Adrenal gland (tissue), 5 donors: ENCODE data around the gene KCTD13.

Experiments used
- POLR2A ChIP-seq, 2 donors: fragments of 450-650 bp; IDR thresholded peaks; one replicate each; pipeline ENCODE4 v1.6.1; 2017; ENCODE audit warnings: antibody characterized with exemption in 2 of 2, mild to moderate bottlenecking in 2 of 2, moderate library complexity in 1 of 2
- TF ChIP-seq, protein P1 (sequence below), 6 experiments: fragments of 450-650 bp in 4 of 6; fragments of 200-600 bp in 2 of 6; sonication (generic) in 1 of 6; IDR thresholded peaks; 1 replicate in 5 of 6; 2 replicates in 1 of 6; pipeline versions ENCODE4 v1.5.1 to v1.8.0; 2016 to 2021; ENCODE audit warnings: antibody characterized with exemption in 6 of 6, mild to moderate bottlenecking in 2 of 6, moderate library complexity in 1 of 6
- donor health status: DM: no; HTN: no; CAD: no.

DNA sequence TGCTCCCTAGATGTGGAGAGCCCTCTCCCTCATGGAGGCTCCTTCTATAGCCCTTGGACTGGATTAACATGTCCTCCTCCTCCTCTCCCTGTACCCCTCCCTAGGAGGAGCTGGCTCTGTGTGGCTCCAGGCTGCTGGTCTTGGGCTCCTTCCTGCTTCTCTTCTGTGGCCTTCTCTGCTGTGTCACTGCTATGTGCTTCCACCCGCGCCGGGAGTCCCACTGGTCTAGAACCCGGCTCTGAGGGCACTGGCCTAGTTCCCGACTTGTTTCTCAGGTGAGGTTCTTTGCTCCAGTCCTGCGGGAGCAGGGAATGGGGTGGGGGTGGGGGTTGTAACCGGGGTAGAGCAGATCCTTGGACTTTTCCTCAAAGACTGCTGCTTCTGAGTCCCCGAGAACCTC lies 45.3 kb upstream of the KCTD13 start:
- TF ChIP-seq, protein P1, sequence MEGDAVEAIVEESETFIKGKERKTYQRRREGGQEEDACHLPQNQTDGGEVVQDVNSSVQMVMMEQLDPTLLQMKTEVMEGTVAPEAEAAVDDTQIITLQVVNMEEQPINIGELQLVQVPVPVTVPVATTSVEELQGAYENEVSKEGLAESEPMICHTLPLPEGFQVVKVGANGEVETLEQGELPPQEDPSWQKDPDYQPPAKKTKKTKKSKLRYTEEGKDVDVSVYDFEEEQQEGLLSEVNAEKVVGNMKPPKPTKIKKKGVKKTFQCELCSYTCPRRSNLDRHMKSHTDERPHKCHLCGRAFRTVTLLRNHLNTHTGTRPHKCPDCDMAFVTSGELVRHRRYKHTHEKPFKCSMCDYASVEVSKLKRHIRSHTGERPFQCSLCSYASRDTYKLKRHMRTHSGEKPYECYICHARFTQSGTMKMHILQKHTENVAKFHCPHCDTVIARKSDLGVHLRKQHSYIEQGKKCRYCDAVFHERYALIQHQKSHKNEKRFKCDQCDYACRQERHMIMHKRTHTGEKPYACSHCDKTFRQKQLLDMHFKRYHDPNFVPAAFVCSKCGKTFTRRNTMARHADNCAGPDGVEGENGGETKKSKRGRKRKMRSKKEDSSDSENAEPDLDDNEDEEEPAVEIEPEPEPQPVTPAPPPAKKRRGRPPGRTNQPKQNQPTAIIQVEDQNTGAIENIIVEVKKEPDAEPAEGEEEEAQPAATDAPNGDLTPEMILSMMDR (IDR thresholded peaks at IDR 0.05): no peak
- TF ChIP-seq POLR2A (IDR thresholded peaks at IDR 0.05): no peak
